Mucosa of gallbladder (tissue), 1 donor: ENCODE results near the gene TOX3. TPM values are rescaled to one million over a fixed set of nuclear protein-coding genes. Genes with fewer than 3 reads are reported as not detected.

Source experiments
- DNase-seq: peaks from one replicate; pipeline ENCODE4 v3.0.0-alpha.2; 2020; ENCODE audit warnings: low spot score
- total RNA-seq: library from RNA; stranded (reverse); gene quantifications from one replicate; pipeline ENCODE4 v1.2.1, GENCODE V29; 2021
- donor health status: DM: no; HTN: no; CAD: no.

TOX3 gene
- total RNA-seq, 1 donor from 2014 or later, result 38.8 TPM

- DNase-seq, result peak; percentile 62
These were observed 94.9 kb downstream of the TOX3 start for GRCh38 chr16:52451971-52452421.

GRCh38 chr16:52450916-52451315 lies 96.0 kb downstream of the TOX3 start:
- DNase-seq, result no peak

GRCh38 chr16:52450241-52450640 lies 96.7 kb downstream of the TOX3 start:
- no peak for DNase-seq

- DNase-seq, result peak; percentile 44
These were observed 100.9 kb downstream of the TOX3 start for GRCh38 chr16:52446080-52446479.

GRCh38 chr16:52441886-52442285 lies 105.1 kb downstream of the TOX3 start:
- DNase-seq, result no peak

GRCh38 chr16:52440248-52440647 lies 106.7 kb downstream of the TOX3 start:
- no peak for DNase-seq

GRCh38 chr16:52439750-52440149 lies 107.2 kb downstream of the TOX3 start:
- no peak for DNase-seq

GRCh38 chr16:52439171-52439701 lies 107.7 kb downstream of the TOX3 start:
- no peak for DNase-seq

- no peak for DNase-seq
These were observed 109.7 kb downstream of the TOX3 start for GRCh38 chr16:52437277-52437670.

GRCh38 chr16:52436339-52437276 lies 110.3 kb downstream of the TOX3 start:
- no peak for DNase-seq

- DNase-seq, result no peak
These were observed 112.7 kb downstream of the TOX3 start for GRCh38 chr16:52434224-52434623.

- no peak for DNase-seq
These were observed 113.3 kb downstream of the TOX3 start for GRCh38 chr16:52433643-52434042.

- DNase-seq, result no peak
These were observed 122.4 kb downstream of the TOX3 start for GRCh38 chr16:52424591-52424990.

GRCh38 chr16:52422307-52422706 lies 124.6 kb downstream of the TOX3 start:
- no peak for DNase-seq

- DNase-seq, result no peak
These were observed 128.7 kb downstream of the TOX3 start for GRCh38 chr16:52418201-52418600.

GRCh38 chr16:52416888-52417287 lies 130.1 kb downstream of the TOX3 start:
- DNase-seq, result no peak

- DNase-seq, result no peak
These were observed 135.9 kb downstream of the TOX3 start for GRCh38 chr16:52411011-52411410.

GRCh38 chr16:52408191-52408845 lies 138.6 kb downstream of the TOX3 start:
- no peak for DNase-seq

GRCh38 chr16:52407778-52408177 lies 139.2 kb downstream of the TOX3 start:
- no peak for DNase-seq

- no peak for DNase-seq
These were observed 141.5 kb downstream of the TOX3 start for GRCh38 chr16:52405441-52405840.

GRCh38 chr16:52404546-52404945 lies 142.4 kb downstream of the TOX3 start:
- DNase-seq, result peak; percentile 28

GRCh38 chr16:52399116-52399515 lies 147.8 kb downstream of the TOX3 start:
- no peak for DNase-seq

- DNase-seq, result peak; percentile 12
These were observed 148.4 kb downstream of the TOX3 start for GRCh38 chr16:52398491-52398960.
